ENCODE results near the gene TRIP10.
A peak's percentile ranks its signal among the peaks of the same experiment; 100 is the strongest.

TRIP10 gene

GRCh38 chr19:6720369-6721137 is 18.9 kb upstream of the TRIP10 start, which contains the start of gene C3:
Gene C3, minus strand, starts transcription at chr19:6720650. Its CDS starts 61 bp downstream, at chr19:6720589.
- H3K4me3 ChIP-seq (ENCODE audit: low read length), result peak within 1 kb of the TSS; percentile 15; the same call in 1 of the 2 replicates
- DNase-seq (ENCODE audit: low read depth), result peak; percentile 85
- TF ChIP-seq, protein P1, sequence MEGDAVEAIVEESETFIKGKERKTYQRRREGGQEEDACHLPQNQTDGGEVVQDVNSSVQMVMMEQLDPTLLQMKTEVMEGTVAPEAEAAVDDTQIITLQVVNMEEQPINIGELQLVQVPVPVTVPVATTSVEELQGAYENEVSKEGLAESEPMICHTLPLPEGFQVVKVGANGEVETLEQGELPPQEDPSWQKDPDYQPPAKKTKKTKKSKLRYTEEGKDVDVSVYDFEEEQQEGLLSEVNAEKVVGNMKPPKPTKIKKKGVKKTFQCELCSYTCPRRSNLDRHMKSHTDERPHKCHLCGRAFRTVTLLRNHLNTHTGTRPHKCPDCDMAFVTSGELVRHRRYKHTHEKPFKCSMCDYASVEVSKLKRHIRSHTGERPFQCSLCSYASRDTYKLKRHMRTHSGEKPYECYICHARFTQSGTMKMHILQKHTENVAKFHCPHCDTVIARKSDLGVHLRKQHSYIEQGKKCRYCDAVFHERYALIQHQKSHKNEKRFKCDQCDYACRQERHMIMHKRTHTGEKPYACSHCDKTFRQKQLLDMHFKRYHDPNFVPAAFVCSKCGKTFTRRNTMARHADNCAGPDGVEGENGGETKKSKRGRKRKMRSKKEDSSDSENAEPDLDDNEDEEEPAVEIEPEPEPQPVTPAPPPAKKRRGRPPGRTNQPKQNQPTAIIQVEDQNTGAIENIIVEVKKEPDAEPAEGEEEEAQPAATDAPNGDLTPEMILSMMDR (conservative IDR thresholded peaks at IDR 0.05; ENCODE audit: low read length), result no peak

GRCh38 chr19:6721138-6721474 is 18.4 kb upstream of the TRIP10 start:
- no peak overlapping the region for H3K4me3 ChIP-seq (ENCODE audit: low read length)
- no peak for DNase-seq (ENCODE audit: low read depth)
- TF ChIP-seq, protein P1 (conservative IDR thresholded peaks at IDR 0.05; ENCODE audit: low read length), result no peak

DNA sequence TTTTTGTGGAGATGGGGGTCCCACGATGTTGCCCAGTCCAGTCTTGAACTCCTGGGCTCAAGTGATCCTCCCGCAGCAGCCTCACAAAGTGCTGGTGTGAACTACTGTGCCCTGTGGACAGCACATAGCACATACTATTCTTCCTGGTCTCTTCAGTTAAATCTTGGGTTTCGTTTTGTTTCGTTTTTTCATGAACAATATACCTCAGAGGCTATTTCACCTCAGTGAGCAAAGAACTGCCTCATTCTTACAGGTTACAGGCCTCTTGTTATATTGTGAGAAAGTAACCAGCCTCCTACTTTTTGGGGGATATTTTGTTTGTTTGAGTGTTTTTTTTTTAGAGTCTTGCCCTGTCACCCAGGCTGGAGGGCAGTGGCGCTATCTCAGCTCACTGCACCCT is 17.7 kb upstream of the TRIP10 start:
- no peak overlapping the region for H3K4me3 ChIP-seq (ENCODE audit: low read length)
- DNase-seq (ENCODE audit: low read depth), result no peak
- TF ChIP-seq, protein P1 (conservative IDR thresholded peaks at IDR 0.05; ENCODE audit: low read length), result no peak

GRCh38 chr19:6723108-6723618 is 16.3 kb upstream of the TRIP10 start:
- TF ChIP-seq, protein P1 (conservative IDR thresholded peaks at IDR 0.05; ENCODE audit: low read length), result no peak
- peak; percentile 48 for DNase-seq (ENCODE audit: low read depth)
- no peak overlapping the region for H3K4me3 ChIP-seq (ENCODE audit: low read length)

DNA sequence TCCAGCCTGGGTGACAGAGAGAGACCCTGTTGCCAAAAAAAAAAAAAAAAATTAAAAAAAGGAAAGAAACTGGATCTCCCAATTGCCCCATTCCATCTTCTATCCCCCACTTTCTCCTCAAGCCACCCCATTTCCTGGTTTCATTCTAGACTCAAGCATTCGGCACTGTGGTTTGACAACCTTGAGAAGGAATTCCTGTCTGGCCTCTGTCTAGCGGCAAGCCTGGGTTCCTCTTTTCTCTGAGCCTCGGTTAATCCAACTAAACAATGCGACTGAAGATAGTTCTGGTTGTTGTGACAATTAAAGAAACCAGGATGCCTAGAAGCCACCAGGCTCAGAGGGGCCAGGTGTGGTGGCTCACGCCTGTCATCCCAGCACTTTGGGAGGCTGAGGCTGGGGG is 15.7 kb upstream of the TRIP10 start:
- DNase-seq (ENCODE audit: low read depth), result peak; percentile 29
- no peak overlapping the region for H3K4me3 ChIP-seq (ENCODE audit: low read length)
- TF ChIP-seq, protein P1 (conservative IDR thresholded peaks at IDR 0.05; ENCODE audit: low read length), result no peak

DNA sequence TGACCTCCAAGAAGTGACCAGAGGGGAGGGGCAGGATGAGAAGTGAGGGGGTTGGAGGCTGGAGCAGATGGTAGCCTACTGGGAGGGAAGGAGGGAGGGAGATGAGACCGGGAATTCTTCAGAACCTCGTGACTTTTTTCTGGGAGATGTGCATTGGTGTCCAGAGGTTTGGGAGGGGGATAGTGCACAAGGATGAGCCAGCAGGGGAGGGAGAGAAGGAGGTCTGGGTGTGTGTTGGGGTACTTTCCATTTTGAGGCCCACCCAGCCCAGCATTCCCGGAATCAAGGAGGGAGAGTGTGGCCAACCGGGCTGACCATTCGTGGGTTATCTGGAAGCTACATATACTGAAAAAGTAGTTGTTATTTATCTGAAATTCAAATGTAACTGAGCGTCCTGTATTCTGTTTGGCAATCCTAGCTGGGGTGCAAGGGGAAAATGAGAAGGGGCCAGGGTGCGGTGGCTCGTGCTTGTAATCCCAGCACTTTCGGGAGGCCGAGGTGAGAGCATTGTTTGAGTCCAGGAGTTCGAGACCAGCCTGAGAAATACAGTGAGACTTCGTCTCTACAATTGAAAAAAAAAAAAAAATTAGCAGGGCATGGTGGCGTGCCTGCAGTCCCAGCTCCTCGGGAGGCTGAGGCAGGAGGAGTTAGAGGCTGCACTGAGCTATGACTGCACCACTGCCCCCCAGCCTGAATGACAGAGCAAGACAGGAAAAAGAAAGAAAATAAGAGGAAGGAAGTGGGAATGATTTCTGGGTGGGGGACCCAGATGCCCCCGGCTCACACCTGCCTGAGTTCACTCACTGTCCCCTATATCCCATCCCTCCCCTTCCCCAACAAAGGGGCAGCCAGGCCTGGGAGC is 14.6 kb upstream of the TRIP10 start:
- no peak for DNase-seq (ENCODE audit: low read depth)
- TF ChIP-seq, protein P1 (conservative IDR thresholded peaks at IDR 0.05; ENCODE audit: low read length), result no peak
- no peak overlapping the region for H3K4me3 ChIP-seq (ENCODE audit: low read length)

Measured in AG10803 (cell line).